Panc1 (cell line): ENCODE results near the gene DUOXA1. TPM values are rescaled to one million over a fixed set of nuclear protein-coding genes. Genes with fewer than 3 reads are reported as not detected.

Experiments used
- ATAC-seq: fragments of 200-7000 bp; cut with Tn5 transposase; 2 replicates; pipeline ENCODE4 v1.9.1; 2020; ENCODE audit warnings: mild to moderate bottlenecking, moderate library complexity
- BruUV-seq: library from RNA; stranded (reverse); fragments of 400-500 nt; replicated peaks from 2 replicates; lab custom pipeline; 2021; lab: Mats Ljungman, UMichigan
- CTCF ChIA-PET: fragments of 300-600 bp; sonication (Branson Sonifier 250); formaldehyde crosslinking; loops from one replicate; lab custom pipeline; 2022; ENCODE audit warnings: antibody characterized with exemption; lab: Charles Lee
- POLR2A ChIA-PET: fragments of 300-600 bp; sonication (Branson Sonifier 250); formaldehyde crosslinking; loops from one replicate; lab custom pipeline; 2022; ENCODE audit warnings: antibody characterized with exemption; lab: Charles Lee
- DNase-seq: peaks from one replicate; pipeline ENCODE4 v3.0.0-alpha.2; 2010; ENCODE audit warnings: low read depth, low spot score
- H3K27ac ChIP-seq: 2 replicates; pipeline ENCODE4 v1.5.1; 2011; ENCODE audit warnings: mild to moderate bottlenecking, low read length, inconsistent platforms
- H3K27me3 ChIP-seq: fragments of 200-500 bp; sonication (Bioruptor generic); 2 replicates; pipeline ENCODE4 v1.6.0; 2014; ENCODE audit warnings: low read length, inconsistent platforms; ENCODE audit not compliant: control insufficient read depth, insufficient read depth
- H3K36me3 ChIP-seq: fragments of 200-500 bp; sonication (Bioruptor generic); 2 replicates; pipeline ENCODE4 v1.5.1; 2014; ENCODE audit warnings: inconsistent platforms, mild to moderate bottlenecking, low read length, moderate library complexity; ENCODE audit not compliant: control insufficient read depth, insufficient read depth
- H3K4me1 ChIP-seq: 2 replicates; pipeline ENCODE4 v1.5.1; 2011; ENCODE audit warnings: inconsistent platforms, mild to moderate bottlenecking, low read length, moderate library complexity; ENCODE audit not compliant: control insufficient read depth, insufficient read depth
- H3K4me3 ChIP-seq, 2 experiments: 2 replicates each; pipeline ENCODE4 v1.5.1; 2011 to 2012; ENCODE audit warnings: low read depth in 2 of 2, low read length in 2 of 2, mild to moderate bottlenecking in 2 of 2, inconsistent platforms in 1 of 2, moderate library complexity in 1 of 2
- H3K9me3 ChIP-seq: fragments of 200-500 bp; sonication (Bioruptor generic); 2 replicates; pipeline ENCODE4 v1.5.1; 2014; ENCODE audit warnings: low read depth, mild to moderate bottlenecking, inconsistent platforms, low read length, moderate library complexity; ENCODE audit not compliant: control insufficient read depth, insufficient read depth
- CTCF ChIP-seq: fragments of 450-650 bp; IDR thresholded peaks from 2 replicates; pipeline ENCODE4 v1.5.1; 2017; ENCODE audit warnings: mild to moderate bottlenecking
- POLR2AphosphoS5 ChIP-seq: IDR thresholded peaks from 2 replicates; pipeline ENCODE4 v1.6.1; 2012; ENCODE audit warnings: mild to moderate bottlenecking, low read depth, low read length, moderate library complexity
- SIN3A ChIP-seq: IDR thresholded peaks from 2 replicates; pipeline ENCODE4 v1.6.1; 2012; ENCODE audit warnings: low read depth, mild to moderate bottlenecking, low read length, moderate library complexity, borderline replicate concordance; ENCODE audit not compliant: insufficient read depth
- TCF7L2 ChIP-seq: IDR thresholded peaks from 2 replicates; pipeline ENCODE4 v1.6.1; 2011; ENCODE audit warnings: mild to moderate bottlenecking, low read depth, low read length, inconsistent platforms
- in situ Hi-C: cut with HindIII; loops from 2 replicates; pipeline ENCODE4 v1.10.0; 2016; ENCODE audit warnings: low sequenced_read_pairs, low pct_unique_long_range_greater_than_20kb
- intact Hi-C: fragments of 100-400 bp; cut with micrococcal nuclease; formaldehyde crosslinking; loops from one replicate; pipeline ENCODE4 v1.10.0; 2022; ENCODE audit not compliant: unreplicated experiment
- total RNA-seq: library from RNA; stranded (reverse); gene quantifications from one replicate; pipeline ENCODE4 v1.2.1, GENCODE V29; 2021; ENCODE audit not compliant: unreplicated experiment
- TF ChIP-seq, protein P1 (sequence below), 2 experiments: IDR thresholded peaks; 2 replicates each; pipeline ENCODE4 v1.6.1; 2011 to 2012; ENCODE audit warnings: low read depth in 2 of 2, control low read depth in 1 of 2, low read length in 1 of 2, mild to moderate bottlenecking in 1 of 2, moderate library complexity in 1 of 2; ENCODE audit not compliant: insufficient read depth in 1 of 2

DUOXA1 gene
- total RNA-seq, 1 experiment from 2014 or later: not detected

- ATAC-seq: no peak
- intact Hi-C loops: no loop called here
- Histone ChIP-seq H3K36me3 (no peaks in the 10 kb centered on the region), H3K4me1 (no peaks in the 10 kb centered on the region), H3K27me3 (no peaks in the 10 kb centered on the region), H3K9me3 (no peaks in the 10 kb centered on the region), H3K27ac (no peak overlapping the region), H3K4me3 (no peak overlapping the region)
- no TSS peak for BruUV-seq
- in situ Hi-C loops: no loop called here
- ChIA-PET CTCF (no interaction called here), POLR2A (no interaction called here)
- no peak for DNase-seq
- no peak for TF ChIP-seq SIN3A
These were observed 44.9 kb upstream of the DUOXA1 start for GRCh38 chr15:45174577-45174976.

DNA sequence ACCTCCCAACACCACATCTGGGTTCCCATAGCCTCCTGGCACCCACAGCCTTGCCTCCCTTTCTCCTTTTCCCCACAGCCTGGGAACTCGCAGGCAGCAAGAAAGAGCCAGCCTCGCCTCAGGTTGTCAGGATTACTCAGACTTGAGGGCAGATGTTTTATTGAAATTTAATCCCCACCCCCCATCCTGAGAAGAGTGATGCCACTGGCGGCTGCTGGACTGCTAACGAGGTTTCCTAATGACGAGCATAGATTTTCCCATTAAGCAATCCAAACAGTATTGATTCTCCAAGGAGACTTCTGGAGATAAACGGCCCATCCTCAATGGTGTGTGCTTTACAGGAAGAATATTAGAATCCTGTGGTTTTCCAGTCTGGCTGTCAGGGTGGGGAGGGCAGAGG, 44.4 kb upstream of the DUOXA1 start:
- H3K9me3 ChIP-seq: no peaks in the 10 kb centered on the region
- ChIA-PET CTCF (no interaction called here), POLR2A (no interaction called here)
- ATAC-seq: no peak
- H3K36me3 ChIP-seq: no peaks in the 10 kb centered on the region
- no peak overlapping the region for H3K27ac ChIP-seq
- no peaks in the 10 kb centered on the region for H3K27me3 ChIP-seq
- no peak overlapping the region for H3K4me3 ChIP-seq
- intact Hi-C loops: no loop called here
- H3K4me1 ChIP-seq: no peaks in the 10 kb centered on the region
- in situ Hi-C loops: no loop called here
- no peak for DNase-seq
- TF ChIP-seq SIN3A (no peak), POLR2AphosphoS5 (no peak), TCF7L2 (no peak), CTCF (no peak)
- TF ChIP-seq, protein P1, sequence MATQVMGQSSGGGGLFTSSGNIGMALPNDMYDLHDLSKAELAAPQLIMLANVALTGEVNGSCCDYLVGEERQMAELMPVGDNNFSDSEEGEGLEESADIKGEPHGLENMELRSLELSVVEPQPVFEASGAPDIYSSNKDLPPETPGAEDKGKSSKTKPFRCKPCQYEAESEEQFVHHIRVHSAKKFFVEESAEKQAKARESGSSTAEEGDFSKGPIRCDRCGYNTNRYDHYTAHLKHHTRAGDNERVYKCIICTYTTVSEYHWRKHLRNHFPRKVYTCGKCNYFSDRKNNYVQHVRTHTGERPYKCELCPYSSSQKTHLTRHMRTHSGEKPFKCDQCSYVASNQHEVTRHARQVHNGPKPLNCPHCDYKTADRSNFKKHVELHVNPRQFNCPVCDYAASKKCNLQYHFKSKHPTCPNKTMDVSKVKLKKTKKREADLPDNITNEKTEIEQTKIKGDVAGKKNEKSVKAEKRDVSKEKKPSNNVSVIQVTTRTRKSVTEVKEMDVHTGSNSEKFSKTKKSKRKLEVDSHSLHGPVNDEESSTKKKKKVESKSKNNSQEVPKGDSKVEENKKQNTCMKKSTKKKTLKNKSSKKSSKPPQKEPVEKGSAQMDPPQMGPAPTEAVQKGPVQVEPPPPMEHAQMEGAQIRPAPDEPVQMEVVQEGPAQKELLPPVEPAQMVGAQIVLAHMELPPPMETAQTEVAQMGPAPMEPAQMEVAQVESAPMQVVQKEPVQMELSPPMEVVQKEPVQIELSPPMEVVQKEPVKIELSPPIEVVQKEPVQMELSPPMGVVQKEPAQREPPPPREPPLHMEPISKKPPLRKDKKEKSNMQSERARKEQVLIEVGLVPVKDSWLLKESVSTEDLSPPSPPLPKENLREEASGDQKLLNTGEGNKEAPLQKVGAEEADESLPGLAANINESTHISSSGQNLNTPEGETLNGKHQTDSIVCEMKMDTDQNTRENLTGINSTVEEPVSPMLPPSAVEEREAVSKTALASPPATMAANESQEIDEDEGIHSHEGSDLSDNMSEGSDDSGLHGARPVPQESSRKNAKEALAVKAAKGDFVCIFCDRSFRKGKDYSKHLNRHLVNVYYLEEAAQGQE (IDR thresholded peaks at IDR 0.05; ENCODE audit: insufficient read depth in 1 of 2, low read depth in 2 of 2, low read length in 1 of 2): no peak
- no TSS peak for BruUV-seq

DNA sequence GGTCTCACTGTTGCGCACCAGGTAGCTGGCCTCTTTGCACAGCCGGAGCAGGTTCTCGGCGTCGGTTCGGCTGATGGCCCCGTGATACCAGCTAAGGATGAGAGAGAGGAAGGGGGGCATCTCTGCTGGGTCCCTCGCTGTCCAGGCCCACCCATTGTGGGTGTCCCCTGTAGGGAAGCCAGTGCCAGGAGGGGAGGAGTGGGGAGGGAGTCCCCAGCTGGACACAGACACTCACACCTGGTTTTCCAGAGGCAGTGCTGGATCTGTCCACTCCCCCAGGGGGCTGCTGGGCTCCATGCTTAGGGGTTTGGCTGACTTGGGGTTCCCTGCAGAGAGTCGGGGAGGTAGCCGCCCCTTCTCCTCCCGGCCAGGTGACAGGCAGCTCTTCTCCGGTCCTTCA, 42.2 kb upstream of the DUOXA1 start:
- POLR2A ChIA-PET: no interaction called here
- intact Hi-C loops: no loop called here
- no peak for ATAC-seq
- Histone ChIP-seq H3K4me1 (peaks cover 4% of the 10 kb centered on the region), H3K9me3 (no peaks in the 10 kb centered on the region), H3K27me3 (no peaks in the 10 kb centered on the region), H3K36me3 (no peaks in the 10 kb centered on the region), H3K4me3 (no peak overlapping the region), H3K27ac (no peak overlapping the region)
- no peak for TF ChIP-seq POLR2AphosphoS5
- no peak for DNase-seq
- BruUV-seq: no TSS peak
- in situ Hi-C loops: no loop called here
- CTCF ChIA-PET: interaction anchor here (1.3 kb wide), 1 partner anchor 9 kb away, joined by 3 read pairs; no protein-coding TSS in a partner anchor
